Measurements from ENCODE around the gene PAX8. TPM values are rescaled to one million over a fixed set of nuclear protein-coding genes. Genes with fewer than 3 reads are reported as not detected.

PAX8 gene
- total RNA-seq, 2 donors from 2014 or later = 0.13 to 1.9 TPM

DNA sequence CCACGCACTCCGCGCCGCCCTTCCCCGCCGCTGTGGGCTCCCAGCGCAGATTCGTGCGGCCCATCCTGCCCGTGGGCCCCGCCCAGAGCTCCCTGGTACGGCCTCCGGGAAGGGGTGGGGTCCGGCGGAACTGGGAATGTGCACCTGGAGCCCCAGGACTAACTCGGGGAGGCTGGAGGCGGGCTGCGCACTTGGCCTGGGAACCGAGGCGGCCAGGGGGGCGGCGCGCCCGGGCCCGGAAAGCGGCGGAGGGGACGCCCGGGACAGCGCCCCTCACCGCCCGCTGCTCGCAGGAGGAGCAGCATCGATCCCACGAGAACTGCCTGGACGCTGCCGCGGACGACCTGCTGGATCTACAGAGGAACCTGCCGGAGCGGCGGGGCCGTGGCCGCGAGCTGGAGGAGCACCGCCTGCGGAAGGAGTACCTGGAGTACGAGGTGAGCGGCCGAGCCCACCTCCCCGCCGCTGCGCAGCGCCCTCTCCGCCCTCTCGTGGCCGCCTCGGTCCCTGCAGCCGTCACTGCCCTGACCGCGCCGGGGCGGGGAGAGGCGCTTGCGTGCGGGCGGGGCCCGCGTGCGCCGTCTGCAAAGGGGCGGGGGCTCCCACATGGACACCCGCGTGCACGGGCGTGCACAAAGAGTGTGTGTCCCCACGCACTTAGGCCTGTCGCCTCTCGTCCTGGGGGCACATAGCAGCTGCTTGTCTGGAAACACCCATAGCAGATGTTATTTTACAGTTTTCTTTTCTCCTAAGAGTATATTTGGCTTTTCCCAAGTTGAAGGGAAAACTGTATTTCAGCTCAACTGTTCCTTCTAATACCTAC, 79.7 kb downstream of the PAX8 start:
- DNase-seq (peak; percentile 83), ATAC-seq (peak; percentile 91 to 93)
- intact Hi-C loops (cut with DNase I) = loop anchor here in 1 of 2 donors (5.0 kb wide), 1 partner anchor 62 kb away; no protein-coding TSS in a partner anchor

DNA sequence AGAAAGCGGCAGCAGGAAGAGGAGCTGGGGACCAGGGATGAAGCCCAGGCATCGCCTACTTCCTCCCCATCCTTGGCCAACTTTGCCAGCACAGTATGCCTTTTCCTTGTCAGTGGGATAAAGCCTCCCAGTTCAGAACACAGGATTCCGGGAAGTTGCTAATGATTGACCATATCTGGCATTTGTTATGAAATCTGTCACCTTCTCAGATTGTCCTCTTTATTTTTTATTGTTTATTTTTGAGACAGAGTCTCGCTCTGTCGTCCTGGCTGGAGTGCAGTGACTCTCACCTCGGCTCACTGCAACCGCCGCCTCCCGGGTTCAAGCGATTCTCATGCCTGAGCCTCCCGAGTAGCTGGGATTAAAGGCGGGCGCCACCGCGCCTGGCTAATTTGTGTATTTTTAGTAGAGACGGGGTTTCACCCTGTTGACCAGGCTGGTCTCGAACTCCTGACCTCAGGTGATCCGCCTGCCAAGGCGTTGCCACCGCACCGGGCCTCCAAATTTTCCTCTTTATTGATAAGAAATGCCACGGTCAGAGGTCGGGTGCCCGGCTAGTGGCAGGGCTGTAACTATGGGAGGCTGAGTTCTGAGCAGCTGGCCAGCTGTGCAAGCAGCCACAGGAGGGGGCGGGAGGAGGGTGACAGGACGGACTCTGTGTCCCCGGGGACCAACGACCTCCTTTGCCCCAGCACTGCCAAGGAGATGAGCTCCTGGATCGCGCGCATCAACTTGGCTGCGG, 80.5 kb downstream of the PAX8 start:
- ATAC-seq (no peak), DNase-seq (no peak)
- intact Hi-C loops (cut with DNase I) = loop anchor here in 1 of 2 donors (5.0 kb wide), 1 partner anchor 61 kb away; no protein-coding TSS in a partner anchor

GRCh38 chr2:113197347-113198047, 81.2 kb downstream of the PAX8 start:
- no peak for DNase-seq
- intact Hi-C loops (cut with DNase I) = loop anchor here in 1 of 2 donors (5.0 kb wide), 1 partner anchor 60 kb away; no protein-coding TSS in a partner anchor
- ATAC-seq = no peak

- intact Hi-C loops (cut with DNase I) = loop anchor here in 1 of 2 donors (5.0 kb wide), 1 partner anchor 60 kb away; no protein-coding TSS in a partner anchor
- ATAC-seq = no peak
- DNase-seq = no peak
Observed at GRCh38 chr2:113196839-113197238, 81.9 kb downstream of the PAX8 start.

DNA sequence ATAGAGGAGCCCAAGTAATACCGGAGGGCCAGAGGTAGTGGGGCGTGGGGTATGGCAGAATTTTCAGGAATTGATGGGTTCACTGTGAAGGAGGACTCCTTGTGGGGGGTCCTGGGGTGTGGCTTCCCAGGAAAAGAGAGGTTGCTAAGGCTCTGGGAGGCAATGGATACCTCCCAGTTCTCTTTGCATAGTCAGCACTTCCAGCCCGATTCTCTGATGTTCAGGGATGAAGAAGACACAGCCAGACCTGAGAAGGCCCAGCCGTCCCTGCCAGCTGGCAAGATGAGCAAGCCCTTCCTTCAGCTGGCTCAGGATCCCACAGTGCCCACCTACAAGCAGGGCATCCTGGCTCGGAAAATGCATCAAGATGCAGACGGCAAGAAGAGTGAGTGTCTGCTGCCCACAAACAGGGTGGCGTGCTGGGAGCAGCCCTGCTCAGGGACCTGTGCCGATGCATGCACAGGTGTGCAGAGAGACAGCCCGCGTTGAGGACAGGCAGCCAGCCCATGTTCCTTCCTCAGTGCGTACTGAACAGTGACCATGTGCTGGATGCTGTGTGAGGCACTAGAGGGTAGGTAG, 82.7 kb downstream of the PAX8 start:
- ATAC-seq = no peak
- intact Hi-C loops (cut with DNase I) = loop anchor here in 1 of 2 donors (5.0 kb wide), 1 partner anchor 59 kb away; no protein-coding TSS in a partner anchor
- no peak for DNase-seq

DNA sequence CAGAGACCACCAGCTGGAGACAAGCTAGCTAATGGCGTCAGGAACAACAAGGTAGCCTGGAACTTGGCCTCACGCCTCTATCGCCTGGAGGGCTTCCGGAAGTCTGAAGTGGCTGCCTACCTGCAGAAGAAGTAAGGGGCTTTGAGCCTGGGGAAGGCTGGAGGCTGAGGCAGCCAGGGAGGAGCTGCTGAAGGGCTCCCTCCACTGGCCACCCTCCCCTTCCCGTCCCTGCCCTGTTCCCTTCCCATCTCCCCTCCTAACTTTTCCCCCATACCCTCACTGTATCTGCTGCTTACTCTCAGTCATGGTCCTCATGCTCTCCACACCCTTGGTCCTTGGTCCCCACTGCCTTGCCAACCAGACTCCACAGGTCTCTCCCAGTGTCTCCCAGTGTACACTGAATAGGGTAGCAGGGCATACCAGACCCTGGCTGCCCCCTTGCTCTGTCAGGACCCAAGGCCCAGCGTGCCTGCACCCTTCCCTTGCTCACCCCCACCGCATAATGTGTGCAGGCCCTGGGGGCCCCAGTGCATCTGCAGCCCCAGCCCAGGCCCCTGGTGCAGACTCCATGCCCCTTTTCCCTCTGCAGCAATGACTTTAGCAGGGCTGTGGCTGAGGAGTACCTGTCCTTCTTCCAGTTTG, 86.1 kb downstream of the PAX8 start:
- no peak for ATAC-seq
- no peak for DNase-seq
- intact Hi-C loops (cut with DNase I) = no loop called here

- ATAC-seq (no peak), DNase-seq (no peak)
- intact Hi-C loops (cut with DNase I) = no loop called here
Observed at GRCh38 chr2:113190871-113191270, 87.8 kb downstream of the PAX8 start.

- intact Hi-C loops (cut with DNase I) = no loop called here
- ATAC-seq = no peak
- DNase-seq = no peak
Observed at GRCh38 chr2:113187771-113188170, 91.0 kb downstream of the PAX8 start.

- DNase-seq (no peak), ATAC-seq (no peak)
- intact Hi-C loops (cut with DNase I) = no loop called here
Observed at GRCh38 chr2:113186433-113186796, 92.3 kb downstream of the PAX8 start.

- intact Hi-C loops (cut with DNase I) = no loop called here
- peak; percentile 77 to 83 for ATAC-seq
- DNase-seq = no peak
Observed at GRCh38 chr2:113185664-113186432, 92.9 kb downstream of the PAX8 start.

DNA sequence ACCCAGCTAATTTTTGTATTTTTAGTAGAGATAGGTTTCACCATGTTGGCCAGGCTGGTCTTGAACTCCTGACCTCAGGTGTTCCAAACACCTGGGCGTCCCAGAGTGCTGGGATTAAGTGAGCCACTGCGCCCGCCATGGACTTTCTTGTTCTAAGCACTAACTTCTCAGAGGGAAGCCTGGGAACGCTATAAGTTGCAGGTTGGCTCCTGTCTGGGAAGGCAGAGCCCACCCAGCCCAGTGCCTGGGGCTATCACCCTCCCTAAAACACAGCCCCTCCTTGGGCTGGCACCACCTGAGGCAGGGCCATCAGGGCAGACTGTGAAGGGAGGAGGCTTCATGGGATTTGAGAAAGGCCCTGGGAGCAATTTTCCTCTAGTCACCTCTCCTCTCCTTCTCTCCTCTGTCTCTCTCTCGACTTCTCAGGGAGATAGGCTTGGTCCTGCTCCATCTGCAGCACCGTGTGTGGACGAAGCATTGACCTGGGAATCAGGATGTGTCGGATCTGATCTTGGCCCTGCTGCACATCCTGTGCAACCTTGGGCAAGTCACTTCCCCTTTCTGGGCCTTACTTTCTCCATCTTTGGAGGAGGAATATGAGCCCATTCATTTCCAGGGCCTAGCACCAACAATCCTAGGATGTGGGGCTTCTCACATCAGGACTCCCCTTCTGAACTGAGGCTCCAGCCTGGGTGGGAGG, 94.0 kb downstream of the PAX8 start:
- intact Hi-C loops (cut with DNase I) = no loop called here
- DNase-seq (no peak), ATAC-seq (no peak)

GRCh38 chr2:113183703-113184102, 95.0 kb downstream of the PAX8 start:
- intact Hi-C loops (cut with DNase I) = no loop called here
- ATAC-seq (no peak), DNase-seq (no peak)

- no peak for ATAC-seq
- no peak for DNase-seq
Observed at GRCh38 chr2:113183264-113183663, 95.5 kb downstream of the PAX8 start.

DNA sequence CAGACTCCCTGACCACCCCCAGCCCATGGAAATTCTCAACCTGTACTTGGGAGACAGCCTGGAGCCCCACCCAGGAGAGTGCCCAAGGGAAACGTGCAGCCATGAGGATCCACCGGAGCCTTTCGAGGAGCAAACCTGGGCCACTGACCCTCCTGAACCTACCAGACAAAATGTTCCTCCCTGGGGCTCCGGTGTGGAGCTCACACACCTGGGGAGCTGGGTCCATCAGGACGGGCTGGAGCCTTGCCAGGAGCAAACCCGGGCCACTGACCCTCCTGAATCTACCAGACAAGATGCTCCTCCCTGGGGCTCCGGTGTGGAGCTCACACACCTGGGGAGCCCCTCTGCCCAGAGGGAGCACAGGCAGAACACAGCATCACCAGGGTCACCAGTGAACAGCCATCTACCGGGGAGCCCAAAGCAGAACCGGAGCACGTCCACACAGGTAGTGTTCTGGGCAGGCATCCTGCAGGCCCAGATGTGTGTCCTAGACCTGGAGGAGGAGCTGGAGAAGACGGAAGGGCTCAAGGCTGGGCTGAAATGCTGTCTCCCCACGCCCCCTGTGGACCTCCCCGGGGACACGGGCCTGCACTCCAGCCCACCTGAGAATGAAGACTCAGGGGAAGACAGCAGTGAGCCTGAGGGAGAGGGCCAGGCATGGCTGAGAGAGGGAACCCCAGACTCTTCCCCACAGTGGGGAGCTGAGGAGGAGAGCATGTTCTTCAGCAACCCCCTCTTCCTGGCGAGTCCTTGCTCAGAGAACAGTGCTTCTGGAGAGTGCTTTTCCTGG, 96.1 kb downstream of the PAX8 start:
- DNase-seq (no peak), ATAC-seq (no peak)
- intact Hi-C loops (cut with DNase I) = no loop called here

More at GRCh38 chr2:113183264-113183663, 95.5 kb downstream of the PAX8 start:
- intact Hi-C loops (cut with DNase I) = no loop called here

DNA sequence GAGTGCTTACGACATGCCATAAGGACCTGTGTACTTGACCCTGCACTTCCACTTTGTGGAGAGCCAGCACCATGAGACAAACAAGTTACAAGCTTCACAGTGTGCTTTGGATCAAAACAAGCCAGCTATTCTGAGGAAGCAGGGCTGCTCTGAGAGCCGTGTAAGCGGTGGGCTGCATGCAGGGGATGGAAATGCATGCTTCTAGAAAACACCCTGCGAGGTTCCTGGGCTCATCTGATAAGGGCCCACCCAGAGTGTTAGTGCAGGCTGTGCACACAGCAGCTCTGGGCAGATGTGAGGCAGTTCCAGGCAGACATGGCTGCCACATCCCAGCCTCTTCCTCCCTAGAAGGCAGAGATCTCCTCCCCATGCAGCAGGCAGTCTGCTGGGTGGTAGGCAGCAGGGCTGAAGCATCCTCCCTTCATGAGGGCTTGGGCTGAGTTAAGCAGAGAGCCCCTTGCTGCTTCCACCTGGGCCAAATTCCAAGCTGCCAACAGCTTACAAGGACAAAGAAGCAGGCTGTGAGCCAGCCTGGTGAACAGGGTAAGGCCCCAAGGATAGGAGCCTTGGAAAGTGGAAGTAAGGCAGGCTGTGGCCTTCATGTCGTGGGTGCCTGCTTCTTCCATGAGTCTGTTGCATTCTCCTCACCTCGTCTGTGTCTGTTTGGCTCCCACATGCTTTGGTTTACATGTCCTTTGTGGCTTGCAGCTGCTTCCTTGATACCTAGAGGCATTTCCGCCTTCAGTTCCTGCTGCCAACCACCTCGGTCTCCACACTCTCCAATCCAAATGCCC, 97.3 kb downstream of the PAX8 start:
- DNase-seq (no peak), ATAC-seq (peak in 1 of 2 donors; percentile 18)
- intact Hi-C loops (cut with DNase I) = no loop called here

Measured in left cardiac atrium (tissue), 4 donors.